IPS DF 4.7 (cell line): Measurements from ENCODE around the gene FAM43B.

ENCODE experiments used
- DNase-seq: peaks from one replicate; pipeline ENCODE4 v3.0.0-alpha.2; 2013; ENCODE audit warnings: low spot score; ENCODE audit errors: extremely low read depth

FAM43B gene

DNA sequence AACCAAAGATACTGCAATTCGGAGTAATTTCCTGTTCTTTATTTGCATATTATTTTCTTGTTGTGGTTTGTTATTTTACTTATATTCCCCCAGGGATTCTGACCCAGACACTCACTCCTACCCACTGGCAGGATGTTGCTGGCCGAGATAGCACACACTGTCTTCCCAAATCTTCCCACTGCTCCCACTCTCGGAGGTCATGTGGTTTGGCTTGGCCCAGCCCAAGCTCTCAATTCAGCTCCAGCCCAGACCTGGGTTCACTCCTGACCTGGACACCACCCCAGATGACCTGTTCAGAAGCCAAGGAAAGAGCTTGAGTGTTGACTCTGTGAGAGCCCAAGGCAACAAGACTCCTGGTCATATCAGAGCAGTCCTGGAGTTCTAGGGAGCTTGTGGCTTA lies 1.2 kb upstream of the FAM43B start:
- no peak for DNase-seq

DNA sequence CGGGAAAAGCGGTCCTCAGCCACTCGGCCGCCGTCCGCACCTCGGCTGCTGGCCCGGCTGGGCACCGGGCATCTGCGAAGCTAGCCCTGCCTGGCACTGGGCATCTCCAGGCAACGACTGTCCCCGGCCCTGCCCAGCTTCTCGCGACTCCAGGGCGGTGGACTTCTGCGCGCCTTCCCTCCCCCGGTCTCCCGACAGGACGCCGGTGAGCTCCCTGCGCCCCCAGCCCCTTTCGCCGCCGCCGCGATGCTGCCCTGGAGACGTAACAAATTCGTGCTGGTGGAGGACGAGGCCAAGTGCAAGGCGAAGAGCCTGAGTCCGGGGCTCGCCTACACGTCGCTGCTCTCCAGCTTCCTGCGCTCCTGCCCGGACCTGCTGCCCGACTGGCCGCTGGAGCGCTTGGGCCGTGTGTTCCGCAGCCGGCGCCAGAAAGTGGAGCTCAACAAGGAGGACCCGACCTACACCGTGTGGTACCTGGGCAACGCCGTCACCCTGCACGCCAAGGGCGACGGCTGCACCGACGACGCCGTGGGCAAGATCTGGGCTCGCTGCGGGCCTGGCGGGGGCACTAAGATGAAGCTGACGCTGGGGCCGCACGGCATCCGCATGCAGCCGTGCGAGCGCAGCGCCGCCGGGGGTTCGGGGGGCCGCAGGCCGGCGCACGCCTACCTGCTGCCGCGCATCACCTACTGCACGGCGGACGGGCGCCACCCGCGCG lies 514 bp downstream of the FAM43B start:
- no peak for DNase-seq

DNA sequence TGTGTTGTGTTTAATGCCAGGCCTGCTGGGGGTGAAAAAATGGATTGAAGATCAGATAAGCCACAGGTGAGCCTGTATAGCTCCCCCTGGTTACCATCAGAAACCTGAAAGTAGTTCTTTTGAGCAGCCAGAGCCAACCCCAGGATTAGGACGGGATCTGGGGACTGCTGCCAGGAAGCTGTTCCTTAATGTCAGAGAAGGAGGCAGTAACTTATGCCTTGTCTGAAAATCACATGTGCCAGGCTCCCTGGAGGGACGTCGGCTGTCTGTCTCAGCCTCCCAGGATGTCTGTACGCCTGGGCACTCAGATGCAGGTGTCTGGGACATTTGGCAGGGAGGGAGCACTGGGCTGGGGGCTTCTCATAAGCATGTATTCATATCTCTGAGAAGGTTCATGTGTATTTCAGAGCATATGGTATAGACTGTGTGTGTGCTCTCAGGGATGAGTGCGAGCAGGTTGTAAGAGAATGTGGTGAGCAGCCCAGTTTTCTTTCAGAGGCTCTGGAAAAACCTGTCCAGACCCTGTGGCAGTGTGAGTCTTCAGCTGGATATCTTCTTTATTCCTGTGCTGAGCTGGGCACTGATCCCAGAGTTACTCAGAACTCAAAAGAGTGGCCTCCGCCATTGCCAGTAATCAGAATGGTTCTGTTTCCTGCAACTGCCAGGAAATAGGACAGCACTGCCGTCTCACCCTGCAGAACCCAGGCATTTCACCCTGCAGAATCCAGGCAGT lies 2.8 kb downstream of the FAM43B start:
- no peak for DNase-seq

DNA sequence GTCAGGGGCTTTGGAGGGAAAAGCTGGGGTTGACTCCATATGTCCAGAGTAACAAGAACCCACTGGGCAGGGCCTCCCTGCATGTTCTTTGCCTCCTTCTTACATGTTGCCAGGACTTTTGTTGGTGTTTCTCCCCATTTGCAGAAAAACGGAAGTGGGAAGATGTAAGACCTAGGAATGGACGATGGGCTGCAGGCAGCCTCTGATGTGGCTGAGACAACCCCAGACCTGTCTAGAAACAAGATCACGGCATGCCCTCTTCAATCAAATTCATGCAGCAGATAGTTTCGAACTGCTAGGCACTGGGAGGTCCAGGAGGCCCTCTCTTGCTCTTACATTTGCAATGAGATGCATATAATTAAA lies 3.4 kb downstream of the FAM43B start:
- no peak for DNase-seq

DNA sequence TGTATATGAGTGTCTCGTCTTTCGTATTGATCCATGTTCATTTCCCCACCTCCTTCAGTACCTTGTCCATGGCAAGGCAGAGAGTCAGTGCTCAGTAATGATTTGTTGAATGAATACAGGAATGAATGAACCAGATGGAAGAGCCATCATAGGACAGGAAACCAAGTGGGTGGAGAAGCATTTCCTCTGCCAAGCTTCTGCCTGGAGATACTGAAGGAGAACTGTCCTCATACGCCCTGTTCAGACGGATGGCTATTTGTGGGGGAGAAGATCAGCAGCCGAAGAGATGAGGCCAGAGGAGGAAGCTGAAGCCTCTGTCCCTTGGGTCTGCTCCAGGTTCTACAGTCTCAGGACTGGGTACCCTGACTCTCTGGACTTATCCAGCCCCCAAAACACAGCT lies 5.8 kb downstream of the FAM43B start:
- no peak for DNase-seq

DNA sequence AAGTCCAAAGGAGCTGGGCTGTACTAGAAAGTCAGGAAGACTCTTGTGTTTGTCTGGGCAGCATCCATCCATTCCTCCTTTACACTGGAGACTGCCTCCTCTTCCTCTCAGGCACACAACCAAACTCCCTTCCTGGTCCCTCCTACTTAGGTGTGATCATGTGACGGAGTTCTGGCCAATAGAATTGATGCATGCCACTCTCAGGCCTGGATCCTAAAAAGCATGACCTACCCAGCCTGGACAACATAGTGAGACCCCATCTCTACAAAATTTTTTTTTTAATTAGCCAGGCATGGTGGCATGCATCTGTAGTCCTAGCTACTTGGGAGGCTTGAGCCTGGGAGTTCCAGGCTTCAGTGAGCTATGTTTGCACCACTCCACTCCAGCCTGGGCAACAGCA lies 8.6 kb downstream of the FAM43B start:
- no peak for DNase-seq

DNA sequence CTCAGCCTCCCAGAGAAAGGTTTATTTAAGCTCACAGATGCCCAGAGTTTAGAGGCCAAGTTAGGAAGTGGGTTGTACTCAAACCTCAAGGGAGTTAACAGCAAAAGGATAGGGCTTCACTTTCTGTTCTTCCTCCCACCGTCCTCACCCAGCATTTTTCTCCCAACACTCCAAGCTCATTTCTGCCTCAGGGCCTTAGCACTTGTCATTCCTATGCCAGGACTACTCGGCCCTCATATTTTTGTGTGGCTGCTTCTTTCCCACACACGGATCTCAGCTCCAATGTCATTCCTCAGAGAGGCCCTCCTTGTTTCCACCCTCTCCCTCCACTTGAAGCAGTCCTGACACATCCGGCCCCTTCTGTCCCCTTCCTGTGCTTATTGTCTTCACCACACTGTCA lies 12.9 kb downstream of the FAM43B start:
- no peak for DNase-seq

DNA sequence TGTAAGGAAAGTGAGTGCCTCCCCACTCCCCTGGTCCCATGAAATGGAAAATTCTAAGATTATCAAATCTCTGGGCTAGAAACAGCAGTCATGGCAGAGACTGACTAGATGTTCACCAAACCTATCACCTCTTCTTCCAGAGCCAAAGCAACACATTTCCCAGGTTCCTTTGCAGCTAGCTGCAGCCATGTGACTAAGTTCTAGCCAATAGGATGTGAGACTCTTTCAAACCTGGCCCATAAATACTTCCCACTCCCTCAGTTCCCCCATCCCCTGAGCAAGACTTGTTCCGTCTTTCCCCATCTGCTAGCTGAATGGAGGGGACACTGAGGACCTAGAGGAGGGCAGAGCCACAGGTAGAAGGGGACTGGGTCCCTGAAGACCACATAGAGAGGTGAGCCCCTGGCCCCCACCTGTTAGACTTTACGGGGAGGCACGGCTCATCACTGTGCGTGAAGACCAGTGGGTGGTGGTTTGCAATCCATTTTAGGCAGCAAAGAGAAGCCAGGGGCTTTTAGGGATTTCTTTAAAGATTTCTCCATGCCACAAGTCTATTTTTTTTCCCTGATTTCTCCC lies 17.2 kb downstream of the FAM43B start:
- no peak for DNase-seq

DNA sequence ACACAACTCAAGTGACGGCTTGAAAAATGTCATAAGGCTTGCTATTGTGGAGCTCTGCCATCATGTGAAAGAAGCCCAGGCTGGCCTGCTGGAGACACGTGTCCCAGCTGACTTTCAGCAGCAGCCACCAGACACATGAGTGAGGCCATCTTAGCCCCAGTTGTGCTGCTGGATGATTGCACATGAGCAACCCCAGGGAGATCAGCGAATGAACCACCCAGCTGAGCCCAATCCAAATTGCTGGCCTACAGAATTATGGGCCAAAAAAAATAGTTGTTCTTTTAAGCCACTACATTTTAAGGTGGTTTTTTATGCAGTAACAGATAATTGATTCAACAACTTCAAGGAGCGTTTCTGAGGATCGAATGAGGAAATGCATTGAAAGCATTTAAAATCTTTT lies 19.1 kb downstream of the FAM43B start:
- no peak for DNase-seq

DNA sequence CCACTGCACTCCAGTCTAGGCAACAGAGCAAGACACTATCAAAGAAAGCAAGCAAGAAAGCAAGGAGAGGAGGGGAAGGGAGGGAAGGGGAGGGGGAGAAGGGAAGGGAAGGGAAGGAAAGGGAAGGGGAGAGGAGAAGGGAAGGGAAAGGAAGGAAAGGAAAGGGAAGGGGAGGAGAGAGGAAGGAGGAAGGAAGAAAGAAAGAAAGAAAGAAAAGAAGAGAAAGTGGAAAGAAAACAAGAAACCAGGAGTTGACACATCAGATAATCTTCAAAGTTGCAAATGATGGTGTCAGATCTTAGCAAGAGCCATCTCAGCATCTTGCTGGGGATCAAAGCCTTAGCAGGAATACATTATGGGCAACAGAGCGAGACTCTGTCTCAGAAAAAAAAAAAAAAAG lies 21.6 kb downstream of the FAM43B start:
- no peak for DNase-seq

DNA sequence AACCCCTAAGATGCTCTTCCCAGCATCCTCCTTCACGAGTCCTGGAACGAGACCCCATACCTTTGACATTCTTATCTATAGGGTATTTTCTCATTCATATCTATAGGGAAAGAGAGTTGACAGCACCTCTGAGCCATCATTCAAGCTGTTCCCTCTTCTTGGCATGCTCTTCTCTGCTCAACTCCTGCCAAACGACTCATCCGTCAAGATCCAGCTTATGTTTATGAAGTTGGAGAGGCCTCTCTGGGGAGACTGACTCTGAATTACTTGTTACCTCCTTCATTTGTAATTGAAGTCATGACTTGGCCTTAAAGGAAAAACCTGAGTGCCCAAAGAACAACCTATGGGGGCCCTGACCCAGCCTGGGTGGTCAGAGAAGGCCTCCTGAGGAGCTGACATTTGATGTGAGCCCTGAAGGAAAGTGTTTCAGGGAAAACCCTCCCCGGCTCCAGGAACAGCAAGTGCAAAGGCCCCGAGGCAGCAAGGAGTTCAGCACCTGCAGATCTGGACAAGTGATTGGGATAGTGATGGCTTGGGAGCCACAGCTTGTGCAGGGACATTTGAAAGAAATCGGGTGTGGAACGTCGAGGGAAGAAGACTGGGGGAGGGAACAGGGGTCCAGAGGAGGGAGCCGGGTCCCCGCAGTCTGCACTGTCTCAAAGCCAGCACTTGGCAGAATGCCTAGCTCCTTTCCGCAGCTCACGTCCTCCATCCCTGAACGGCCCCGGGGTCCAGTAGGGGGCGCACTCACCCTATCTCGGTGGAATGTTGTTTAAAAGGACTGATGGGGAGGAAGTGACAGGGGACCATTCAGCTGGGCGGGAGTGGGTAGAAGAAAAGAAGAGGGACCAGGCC lies 22.5 kb downstream of the FAM43B start:
- no peak for DNase-seq

DNA sequence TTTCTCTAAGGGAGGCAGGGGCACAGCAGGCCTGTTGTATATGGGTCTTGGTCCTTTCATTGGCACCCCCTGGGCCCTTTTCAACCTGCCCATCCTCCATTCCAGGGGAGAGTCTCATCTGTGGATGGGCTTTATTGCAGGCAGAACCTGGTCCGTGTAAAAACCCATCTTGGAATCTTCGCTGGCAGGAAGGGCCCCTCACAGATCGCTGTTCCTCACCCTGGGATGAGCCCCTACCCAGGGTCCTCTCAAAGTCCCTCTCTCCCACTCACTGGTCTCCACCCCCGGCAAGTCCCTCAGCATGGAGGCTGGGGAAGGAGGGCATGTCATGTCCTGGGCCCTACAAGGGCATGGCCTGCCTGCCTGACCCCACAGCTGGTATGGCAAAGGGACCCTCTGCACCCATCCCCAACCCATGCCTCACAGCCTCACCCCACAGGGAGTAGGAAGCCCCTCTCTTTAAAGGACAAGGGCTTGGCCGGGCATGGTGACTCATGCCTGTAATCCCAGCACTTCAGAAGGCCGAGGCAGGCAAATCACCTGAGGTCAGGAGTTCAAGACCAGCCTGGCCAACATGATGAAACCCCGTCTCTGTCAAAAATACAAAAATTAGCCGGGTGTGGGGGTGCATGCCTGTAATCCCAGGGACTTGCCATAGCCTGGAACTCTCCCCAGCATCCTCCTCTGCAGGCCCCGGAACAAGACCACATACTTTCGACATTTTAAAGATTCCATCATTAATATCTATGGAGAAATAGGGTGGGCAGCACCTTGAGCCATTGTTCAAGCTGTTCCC lies 23.4 kb downstream of the FAM43B start:
- DNase-seq: no peak

DNA sequence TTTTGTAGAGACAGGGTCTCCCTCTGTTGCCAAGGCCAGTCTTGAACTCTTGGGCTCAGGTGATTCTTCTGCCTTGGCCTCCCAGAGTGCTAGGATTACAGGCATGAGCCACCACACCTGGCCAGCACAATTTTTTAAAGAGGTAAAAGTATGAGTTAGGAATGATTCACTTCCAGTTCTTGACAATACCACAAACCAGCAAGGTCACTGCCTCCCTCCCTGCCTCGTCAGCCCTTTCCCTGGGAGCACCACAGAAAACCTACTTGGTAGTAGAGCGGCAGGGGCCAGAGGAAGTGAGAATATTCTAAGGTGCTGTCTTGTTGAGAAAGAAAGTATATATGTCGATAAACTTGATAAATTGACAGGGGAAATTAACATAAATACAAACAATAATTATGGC lies 25.7 kb downstream of the FAM43B start:
- no peak for DNase-seq

DNA sequence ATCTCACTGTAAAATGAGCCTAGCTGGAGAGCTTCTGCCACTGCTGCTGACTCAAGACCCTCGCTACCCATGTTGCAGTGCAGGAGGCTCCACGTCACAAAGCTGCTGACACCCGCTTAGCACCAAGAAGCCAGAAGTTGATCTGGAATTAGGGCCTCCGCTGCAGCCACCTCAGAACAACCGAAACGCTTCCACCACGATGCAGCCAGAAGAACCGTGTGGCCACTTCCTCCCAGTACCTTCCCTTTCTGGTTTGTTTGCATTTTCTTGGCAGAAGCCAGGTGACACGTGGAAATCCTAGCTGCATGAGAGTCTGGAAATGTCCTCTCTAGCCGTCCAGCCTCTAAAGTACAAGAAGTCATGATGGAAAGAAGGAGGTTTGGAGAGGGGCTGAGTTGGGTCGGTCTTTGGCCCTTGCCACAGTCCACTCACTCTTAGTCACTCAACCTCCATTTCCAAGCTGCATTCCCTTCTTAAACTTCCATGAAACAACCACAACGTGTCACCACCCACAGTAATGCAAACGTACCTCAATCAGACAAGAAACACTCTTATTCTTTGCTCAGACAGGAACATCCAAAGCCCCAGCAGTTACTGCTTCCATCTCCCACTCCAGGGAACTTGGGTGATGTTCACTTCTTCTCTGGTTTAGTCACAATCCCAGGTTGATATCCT lies 26.5 kb downstream of the FAM43B start:
- DNase-seq: no peak

DNA sequence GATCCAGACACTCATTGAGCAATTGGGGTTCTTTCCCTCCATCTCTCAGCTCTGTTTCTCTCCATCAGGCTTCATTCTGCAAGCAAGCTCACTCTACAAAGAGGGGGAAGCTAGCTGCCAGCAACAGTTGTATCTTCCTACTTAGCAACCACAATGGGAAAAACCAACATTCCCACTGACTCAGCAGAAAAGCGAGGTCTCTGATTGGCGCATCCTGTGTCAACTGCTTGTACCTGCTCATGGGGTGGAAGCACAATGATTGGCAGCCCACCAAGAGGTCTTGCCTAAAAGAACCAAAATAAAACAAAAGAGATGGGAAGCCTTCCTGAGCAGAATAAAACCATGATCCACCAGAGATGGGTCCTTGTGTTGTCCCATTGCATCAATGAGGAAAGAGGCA lies 32.5 kb downstream of the FAM43B start:
- DNase-seq: no peak

DNA sequence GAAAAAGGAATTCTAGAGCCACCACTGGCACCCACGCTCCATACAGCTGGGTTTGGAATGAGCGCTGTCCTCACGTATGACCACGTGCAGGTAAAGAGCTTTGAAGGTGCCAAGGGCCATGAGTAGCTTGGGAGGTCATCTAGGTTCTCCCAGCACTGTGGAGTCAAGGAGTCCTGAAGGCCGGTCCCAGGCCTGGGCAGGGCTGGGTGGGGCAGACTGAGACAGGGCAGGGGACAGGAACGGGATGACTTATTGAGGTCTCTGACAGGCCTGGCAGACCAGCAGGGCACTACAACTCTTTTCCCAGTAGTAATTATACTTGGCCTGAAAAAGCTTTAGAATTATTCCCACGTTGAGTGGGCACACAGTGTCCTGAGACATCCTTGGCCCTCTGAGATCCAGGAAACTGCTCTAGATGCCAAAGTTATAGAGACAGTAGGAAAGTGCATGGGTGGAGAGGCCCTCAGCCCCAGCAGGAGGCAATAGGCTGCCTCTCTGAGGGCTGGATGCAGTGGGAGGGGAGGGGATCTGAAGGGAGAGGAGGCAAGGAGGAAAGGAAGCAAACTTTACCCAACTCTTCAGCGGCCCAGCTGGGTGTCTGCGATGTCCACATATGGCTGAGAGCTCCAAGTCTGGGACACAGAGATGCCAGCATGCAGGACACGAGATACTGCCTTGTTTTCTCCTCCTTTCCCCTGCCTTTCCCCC lies 34.7 kb downstream of the FAM43B start:
- DNase-seq: no peak

DNA sequence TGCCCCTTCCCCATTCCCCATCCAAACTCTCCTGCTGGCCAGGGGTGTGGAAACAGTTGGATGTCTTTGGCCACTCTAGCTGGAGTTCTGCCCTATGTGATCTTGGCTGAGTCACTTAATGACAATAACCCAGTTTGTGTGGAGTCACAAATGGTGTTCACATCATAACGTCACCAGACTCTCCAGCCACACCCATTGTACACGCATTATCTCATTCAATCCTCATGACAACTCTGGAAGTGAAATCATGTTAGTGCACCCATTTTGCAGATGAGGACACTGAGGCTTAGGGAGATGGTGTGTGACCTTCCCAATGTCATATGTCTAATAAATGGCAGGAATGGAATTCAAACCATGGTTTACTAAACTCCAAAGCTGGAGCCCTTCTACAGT lies 35.3 kb downstream of the FAM43B start:
- DNase-seq: no peak

DNA sequence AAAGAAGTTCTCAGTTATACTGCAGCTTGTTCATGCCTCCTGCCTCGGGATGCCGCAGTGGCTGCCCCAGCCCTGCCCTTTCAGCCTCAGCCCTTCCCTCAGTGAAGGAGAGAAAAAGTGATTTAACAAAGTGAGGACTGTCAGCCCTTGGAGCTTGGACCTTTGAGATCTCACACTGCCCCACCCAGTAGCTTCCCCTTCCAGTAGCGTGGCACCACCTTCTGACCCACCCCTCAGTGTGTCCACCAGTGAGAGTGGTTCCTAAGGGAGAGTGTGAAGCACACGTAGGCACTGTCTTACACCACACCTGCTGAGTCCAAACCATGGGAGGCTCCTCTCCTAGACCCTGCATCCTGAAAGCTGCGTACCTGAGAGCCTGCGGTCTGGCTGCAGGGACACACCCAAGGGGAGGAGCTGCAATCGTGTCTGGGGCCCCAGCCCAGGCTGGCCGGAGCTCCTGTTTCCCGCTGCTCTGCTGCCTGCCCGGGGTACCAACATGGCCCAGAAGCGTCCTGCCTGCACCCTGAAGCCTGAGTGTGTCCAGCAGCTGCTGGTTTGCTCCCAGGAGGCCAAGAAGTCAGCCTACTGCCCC lies 36.4 kb downstream of the FAM43B start, which contains the start of gene CDA:
Gene CDA, plus strand, starts transcription at position 464 of the 592 bp plus-strand sequence. Its CDS starts 33 bp downstream, at position 497.
- no peak for DNase-seq
